Psoas muscle (tissue), 8 donors: ENCODE measurements around the gene ARMC10. TPM values are rescaled to one million over a fixed set of nuclear protein-coding genes. Genes with fewer than 3 reads are reported as not detected.
"Not testable (repeated sequence)": the region's sequence is repeated elsewhere in the genome, so short reads cannot be mapped to it uniquely, and the experiment has no call there.

Experiments
- ATAC-seq, 4 donors: fragments of 200-7000 bp; cut with Tn5 transposase; one replicate each; pipeline ENCODE4 v1.9.1; 2020; ENCODE audit warnings: moderate library complexity in 3 of 4, mild to moderate bottlenecking in 2 of 4
- DNase-seq, 2 donors: peaks; one replicate each; pipeline ENCODE4 v3.0.0-alpha.2; 2020
- H3K27ac ChIP-seq: fragments of 200-600 bp; one replicate; pipeline ENCODE4 v1.8.0; 2022
- H3K27me3 ChIP-seq, 3 donors: fragments of 200-600 bp in 1 of 3; one replicate each; pipeline versions ENCODE4 v1.6.1 to v1.8.0; 2013 to 2022; ENCODE audit warnings: low read length in 2 of 3, mild to moderate bottlenecking in 2 of 3, moderate library complexity in 1 of 3; ENCODE audit not compliant: insufficient read depth in 3 of 3
- H3K36me3 ChIP-seq, 2 donors: fragments of 200-600 bp in 1 of 2; one replicate each; pipeline versions ENCODE4 v1.6.1 to v1.8.0; 2013 to 2022; ENCODE audit warnings: low read depth in 1 of 2, mild to moderate bottlenecking in 1 of 2, moderate library complexity in 1 of 2; ENCODE audit not compliant: insufficient read depth in 1 of 2
- H3K4me1 ChIP-seq: fragments of 200-600 bp; one replicate; pipeline ENCODE4 v1.8.0; 2022
- H3K4me3 ChIP-seq: fragments of 200-600 bp; one replicate; pipeline ENCODE4 v1.8.0; 2022; ENCODE audit warnings: mild to moderate bottlenecking
- H3K9me3 ChIP-seq: fragments of 200-600 bp; one replicate; pipeline ENCODE4 v1.8.0; 2022
- CTCF ChIP-seq: fragments of 200-600 bp; IDR thresholded peaks from one replicate; pipeline ENCODE4 v1.8.0; 2022; ENCODE audit warnings: antibody characterized with exemption
- WGBS, 3 donors: extraction: QIAGEN DNeasy Blood & Tissue Kit; methylation state at CpG; one replicate each; pipeline versions ENCODE4 v1.1.6 to v1.1.7; 2013; 5-methylcytosine and 5-hydroxymethylcytosine counted together
- intact Hi-C, 2 donors: fragments of 100-400 bp; cut with DNase I; formaldehyde crosslinking; loops; one replicate each; pipeline versions ENCODE4 v1.11.0 to v1.14.2; 2022
- long read RNA-seq, 2 donors: library from polyadenylated mRNA; unstranded; transcript quantifications; one replicate each; pipeline ENCODE4 v2.0.0, GENCODE V29; 2021
- polyA plus RNA-seq, 3 donors: library from polyadenylated mRNA; stranded (reverse); fragments of 200-250 nt; gene quantifications; one replicate each; pipeline ENCODE4 v1.2.3, GENCODE V29; 2013
- total RNA-seq, 4 donors: library from RNA; stranded (reverse); fragmentation: NEBNext Ultra II Directional in 2 of 4; extraction: Animal tissue kit (Norgen Biotek cat#: 25700) in 2 of 4; gene quantifications; one replicate each; pipeline versions ENCODE4 v1.2.1 to v1.2.4, GENCODE V29; 2021 to 2023
- donor health status: healthy with polysubstance abuse.
- donor health status: DM: no; HTN: no; CAD: no; lungs with moderate emphysema.
- donor health status: Bipolar disorder and iron deficiency.
- donor health status: healthy.
- donor health status: DM: yes; HTN: yes; CAD: no.
- donor health status: DM: no; HTN: no; CAD: no.
- donor health status: DM: no; HTN: no; CAD: no.
- donor health status: DM: yes; HTN: yes; CAD: no.

The ARMC10 gene
- total RNA-seq (10 to 100 TPM; 21.5 to 26.0 (median 24.1) TPM), polyA plus RNA-seq (10 to 100 TPM; 12.6 to 24.2 (median 23.9) TPM)
- long read RNA-seq, donor 1, transcript ARMC10-208 (6 exons, 2,524 nt), result major isoform, 14 of 36 reads
- long read RNA-seq, donor 1, transcript ARMC10-202 (7 exons, 2,635 nt), result minor isoform, 6 of 36 reads
- long read RNA-seq, donor 1, partial matches to known transcripts, result 0 of 36 reads
- long read RNA-seq, donor 1, other reads (novel, unspliced or antisense), result 11 of 36 reads
- long read RNA-seq, donor 2, transcript ARMC10-208 (6 exons, 2,524 nt), result major isoform, 17 of 53 reads
- long read RNA-seq, donor 2, partial matches to known transcripts, result 1 of 53 reads
- long read RNA-seq, donor 2, other reads (novel, unspliced or antisense), result 24 of 53 reads

- peak; percentile 17 for TF ChIP-seq CTCF
- Histone ChIP-seq H3K36me3 (no peaks in the 10 kb centered on the region), H3K27me3 (no peaks in the 10 kb centered on the region), H3K9me3 (no peaks in the 10 kb centered on the region), H3K4me3 (peak within 1 kb of the TSS; percentile 90), H3K4me1 (peaks cover 19% of the 10 kb centered on the region), H3K27ac (peak within 1 kb of the TSS; percentile 95)
- DNase-seq (peak; percentile 91 to 95), ATAC-seq (peak; percentile 97 to 98 (median 98))
- 0 to 9% (median 1%) methylated on average over 39 to 83 of the region's 83 CpGs for WGBS, 3 donors
- intact Hi-C loops, result no loop called here
These were observed at the start of gene ARMC10, which contains the start of gene FBXL13 for GRCh38 chr7:103074519-103075336. ARMC10 (plus strand) TSS chr7:103075140; CDS start chr7:103075273, 133 bp downstream. FBXL13 (minus strand) TSS chr7:103074796.

- WGBS, 3 donors, result 75 to 80% (median 78%) methylated on average over 3 of the region's 3 CpGs
- intact Hi-C loops, result no loop called here
- no peak for ATAC-seq
- TF ChIP-seq CTCF, result no peak
- Histone ChIP-seq H3K36me3 (no peaks in the 10 kb centered on the region), H3K4me3 (no peak overlapping the region), H3K27ac (no peak overlapping the region), H3K9me3 (peaks cover 3% of the 10 kb centered on the region), H3K27me3 (no peaks in the 10 kb centered on the region), H3K4me1 (no peaks in the 10 kb centered on the region)
- no peak for DNase-seq
These were observed 49.6 kb upstream of the ARMC10 start for GRCh38 chr7:103025341-103025740.

GRCh38 chr7:103031024-103031423, 43.9 kb upstream of the ARMC10 start:
- TF ChIP-seq CTCF, result no peak
- no peaks in the 10 kb centered on the region for H3K9me3 ChIP-seq
- no peaks in the 10 kb centered on the region for H3K36me3 ChIP-seq
- H3K27ac ChIP-seq, result no peak overlapping the region
- H3K27me3 ChIP-seq, result no peaks in the 10 kb centered on the region
- intact Hi-C loops, result no loop called here
- DNase-seq (no peak), ATAC-seq (no peak)
- WGBS, 3 donors, result 86 to 91% (median 90%) methylated on average over 1 of the region's 1 CpG
- H3K4me3 ChIP-seq, result no peak overlapping the region
- no peaks in the 10 kb centered on the region for H3K4me1 ChIP-seq

- Histone ChIP-seq H3K27ac (no peak overlapping the region), H3K27me3 (no peaks in the 10 kb centered on the region), H3K36me3 (no peaks in the 10 kb centered on the region), H3K9me3 (no peaks in the 10 kb centered on the region), H3K4me1 (no peaks in the 10 kb centered on the region), H3K4me3 (no peak overlapping the region)
- no peak for DNase-seq
- WGBS, 3 donors, result 61 to 68% (median 68%) methylated on average over 1 of the region's 1 CpG
- no peak for ATAC-seq
- intact Hi-C loops, result no loop called here
- TF ChIP-seq CTCF, result no peak
These were observed 43.2 kb upstream of the ARMC10 start for GRCh38 chr7:103031781-103032180.

- ATAC-seq, intact Hi-C loops, DNase-seq, H3K36me3 ChIP-seq, H3K4me1 ChIP-seq, H3K27me3 ChIP-seq, H3K27ac ChIP-seq, H3K9me3 ChIP-seq, H3K4me3 ChIP-seq: not testable (repeated sequence)
- whole genome bisulfite sequencing, 3 donors, result 85 to 90% (median 87%) methylated on average over 19 to 20 of the region's 20 CpGs
These were observed 40.6 kb upstream of the ARMC10 start for GRCh38 chr7:103034318-103034717.
